GM23248 (cell line): ENCODE measurements around the gene KDM4B. TPM values are rescaled to one million over a fixed set of nuclear protein-coding genes. Genes with fewer than 3 reads are reported as not detected.

ENCODE experiments used
- DNase-seq: peaks from one replicate; pipeline ENCODE4 v3.0.0-alpha.2; 2015
- H2AFZ ChIP-seq: fragments of 200-600 bp; sonication (generic); 2 replicates; pipeline ENCODE4 v1.6.1; 2016; ENCODE audit warnings: antibody characterized with exemption
- H3F3A ChIP-seq: fragments of 200-600 bp; sonication (generic); 2 replicates; pipeline ENCODE4 v1.6.1; 2016; ENCODE audit warnings: mild to moderate bottlenecking, antibody characterized with exemption, mixed run types; ENCODE audit not compliant: insufficient read depth
- H3K27ac ChIP-seq: fragments of 200-600 bp; sonication (generic); 2 replicates; pipeline ENCODE4 v1.5.1; 2016; ENCODE audit warnings: mild to moderate bottlenecking
- H3K27me3 ChIP-seq: fragments of 200-600 bp; sonication (generic); replicated peaks from 2 replicates; pipeline ENCODE4 v1.6.1; 2016; ENCODE audit warnings: mild to moderate bottlenecking; ENCODE audit not compliant: insufficient read depth
- H3K36me3 ChIP-seq: fragments of 200-600 bp; sonication (generic); 2 replicates; pipeline ENCODE4 v1.6.1; 2016; ENCODE audit warnings: low read depth, mild to moderate bottlenecking
- H3K4me1 ChIP-seq: fragments of 200-600 bp; sonication (generic); 2 replicates; pipeline ENCODE4 v1.6.1; 2016; ENCODE audit warnings: mild to moderate bottlenecking; ENCODE audit not compliant: insufficient read depth
- H3K4me2 ChIP-seq: fragments of 200-600 bp; sonication (generic); one replicate; pipeline ENCODE4 v1.6.1; 2016; ENCODE audit warnings: mild to moderate bottlenecking; ENCODE audit not compliant: unreplicated experiment
- H3K4me3 ChIP-seq: fragments of 200-600 bp; sonication (generic); 2 replicates; pipeline ENCODE4 v1.5.1; 2016; ENCODE audit warnings: mild to moderate bottlenecking
- H3K79me2 ChIP-seq: fragments of 200-600 bp; sonication (generic); 2 replicates; pipeline ENCODE4 v1.6.1; 2016; ENCODE audit warnings: mild to moderate bottlenecking; ENCODE audit not compliant: insufficient read depth
- H3K9ac ChIP-seq: fragments of 200-600 bp; sonication (generic); 2 replicates; pipeline ENCODE4 v1.6.1; 2016; ENCODE audit warnings: mild to moderate bottlenecking
- H3K9me2 ChIP-seq: fragments of 200-600 bp; sonication (generic); 2 replicates; pipeline ENCODE4 v1.6.1; 2016; ENCODE audit warnings: mixed run types, mild to moderate bottlenecking, moderate library complexity; ENCODE audit not compliant: insufficient read depth
- H3K9me3 ChIP-seq: fragments of 200-600 bp; sonication (generic); one replicate; pipeline ENCODE4 v1.6.1; 2017; ENCODE audit warnings: low read depth
- H4K20me1 ChIP-seq: fragments of 200-600 bp; sonication (generic); 2 replicates; pipeline ENCODE4 v1.6.0; 2016; ENCODE audit not compliant: insufficient read depth
- EZH2 ChIP-seq: fragments of 200-600 bp; sonication (generic); IDR thresholded peaks from 2 replicates; pipeline ENCODE4 v1.6.1; 2018; ENCODE audit warnings: antibody characterized with exemption, mild to moderate bottlenecking; ENCODE audit not compliant: insufficient read depth, poor library complexity, severe bottlenecking
- EZH2phosphoT487 ChIP-seq: fragments of 200-600 bp; sonication (generic); IDR thresholded peaks from 2 replicates; pipeline ENCODE4 v1.6.1; 2018; ENCODE audit warnings: antibody characterized with exemption, moderate library complexity, mild to moderate bottlenecking, low read depth; ENCODE audit not compliant: insufficient read depth
- WGBS, 2 experiments: methylation state at CpG; one replicate each; pipeline ENCODE4 v1.1.6; 2015 to 2017; ENCODE audit warnings: low lambda C conversion rate in 2 of 2, low coverage in 1 of 2; ENCODE audit errors: missing lambda C conversion rate in 2 of 2; 5-methylcytosine and 5-hydroxymethylcytosine counted together
- in situ Hi-C: fragments of 300-500 bp; cut with MboI; formaldehyde crosslinking; loops from 2 replicates; pipeline ENCODE4 v1.15.0; 2020
- polyA plus RNA-seq: library from polyadenylated mRNA; unstranded; fragments of >200 nt; fragmentation: Nextera tagmentation; extraction: Ambion mirVana; gene quantifications from 2 replicates; pipeline ENCODE4 v1.2.1, GENCODE V29; 2016
- total RNA-seq: library from RNA; depleted of rRNA; stranded (reverse); fragments of >200 nt; shearing (Covaris generic); gene quantifications from 2 replicates; pipeline ENCODE4 v1.2.3, GENCODE V29; 2014

Gene KDM4B
- total and polyA plus RNA-seq, 2 experiments from 2014 or later, result 14.8 to 28.7 TPM

DNA sequence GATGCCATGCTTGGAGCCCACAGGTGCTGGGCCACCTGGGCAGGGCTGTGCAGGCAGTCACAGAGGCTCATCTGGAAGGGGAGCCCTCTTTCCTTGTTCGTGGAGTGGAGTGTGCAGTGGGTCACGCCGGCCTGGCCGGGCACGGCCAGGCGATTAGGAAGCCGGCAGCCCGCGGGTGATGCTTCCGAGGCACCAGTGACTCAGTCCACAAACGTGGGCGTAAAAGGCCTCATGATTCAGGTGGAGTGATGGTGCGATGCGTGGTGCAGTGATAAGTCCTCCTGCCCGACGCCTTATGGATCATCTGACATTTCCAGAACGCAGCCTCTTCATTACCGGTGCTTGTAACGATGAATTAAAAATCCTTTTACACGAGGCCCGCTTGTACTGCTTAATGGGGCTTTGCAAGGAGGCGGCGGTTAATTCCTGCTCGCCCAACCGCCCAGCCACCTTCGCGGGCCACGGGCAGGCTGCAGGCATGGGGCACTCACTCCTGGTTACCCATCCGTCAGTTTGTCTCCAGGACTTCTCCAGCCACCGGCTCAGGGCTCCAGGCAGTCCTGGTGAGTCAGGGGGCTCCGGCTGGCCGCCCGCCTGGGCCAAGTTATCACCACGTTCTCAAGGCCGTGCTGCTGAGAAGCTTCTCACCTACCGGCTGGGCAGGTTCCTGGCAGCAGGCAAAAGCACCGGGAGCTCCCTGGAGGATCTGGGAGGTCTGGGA lies 172.4 kb downstream of the KDM4B start:
- H3K4me1 ChIP-seq, result no peaks in the 10 kb centered on the region
- no peak for TF ChIP-seq EZH2
- no peak for TF ChIP-seq EZH2phosphoT487
- H3K27me3 ChIP-seq, result no peaks in the 10 kb centered on the region
- no peak overlapping the region for H3K4me3 ChIP-seq
- DNase-seq, result peak; percentile 36
- no peaks in the 10 kb centered on the region for H3K9me3 ChIP-seq
- no peak overlapping the region for H2AFZ ChIP-seq
- H3K9me2 ChIP-seq, result no peaks in the 10 kb centered on the region
- no peaks in the 10 kb centered on the region for H4K20me1 ChIP-seq
- no peaks in the 10 kb centered on the region for H3K79me2 ChIP-seq
- H3F3A ChIP-seq, result no peaks in the 10 kb centered on the region
- H3K4me2 ChIP-seq, result no peak overlapping the region
- 93 to 94% methylated on average over 37 of the region's 37 CpGs for WGBS, 2 experiments
- H3K36me3 ChIP-seq, result peaks cover 6% of the 10 kb centered on the region; the same call in 1 of the 2 replicates
- H3K27ac ChIP-seq, result no peak overlapping the region
- H3K9ac ChIP-seq, result no peak overlapping the region
- in situ Hi-C loops, result no loop called here

DNA sequence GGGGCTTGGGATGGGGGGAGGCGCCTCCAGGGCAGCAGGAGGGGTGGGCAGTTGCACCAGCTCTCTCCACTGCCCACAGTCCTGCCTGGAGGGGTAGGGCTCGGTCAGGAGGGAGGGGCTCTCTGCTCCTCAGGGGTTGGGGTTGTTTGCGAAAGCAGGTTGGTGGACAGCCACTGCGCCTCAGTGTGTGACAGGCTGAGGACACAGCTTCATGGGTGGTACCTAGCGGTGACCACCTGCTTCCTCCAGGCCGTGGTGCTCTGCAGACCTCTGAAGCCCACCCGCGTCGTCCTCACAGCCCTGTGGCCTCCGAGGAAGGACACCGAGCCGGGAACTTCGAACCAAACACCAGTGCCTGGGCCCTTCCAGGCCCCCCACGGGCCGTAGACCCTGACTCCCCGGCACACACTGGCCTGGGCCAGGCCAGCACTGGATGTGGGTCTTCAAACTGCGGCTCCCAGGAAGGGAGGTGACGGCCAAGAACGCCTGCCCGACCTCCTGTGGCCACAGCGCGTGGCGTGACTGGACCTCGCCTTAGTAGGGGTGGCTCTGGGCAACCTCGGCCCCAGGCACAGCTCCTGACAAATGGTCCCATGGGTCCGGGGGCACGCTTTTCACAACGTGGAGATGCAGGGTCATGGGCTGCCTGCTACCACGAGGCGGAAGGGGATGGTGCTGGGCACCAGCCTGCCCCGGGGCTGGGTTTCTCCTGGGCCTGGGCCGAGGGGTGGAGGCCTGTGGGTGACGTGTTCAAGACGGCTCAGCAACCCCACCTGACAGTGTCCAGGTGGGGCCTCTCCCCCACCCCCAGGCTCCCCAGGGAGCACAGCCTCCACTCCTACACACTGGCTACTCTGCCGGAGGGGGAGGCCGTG lies 173.2 kb downstream of the KDM4B start:
- 90 to 91% methylated on average over 34 to 35 of the region's 36 CpGs for whole genome bisulfite sequencing, 2 experiments
- in situ Hi-C loops, result no loop called here
- Histone ChIP-seq H3K9me3 (no peaks in the 10 kb centered on the region), H3K27ac (no peak overlapping the region), H3F3A (peaks cover 4% of the 10 kb centered on the region), H3K27me3 (no peaks in the 10 kb centered on the region), H3K79me2 (no peaks in the 10 kb centered on the region), H3K9me2 (no peaks in the 10 kb centered on the region), H3K36me3 (peaks cover 10% of the 10 kb centered on the region; the same call in 1 of the 2 replicates), H3K9ac (no peak overlapping the region), H3K4me2 (no peak overlapping the region), H3K4me1 (peaks cover 3% of the 10 kb centered on the region), H4K20me1 (no peaks in the 10 kb centered on the region), H2AFZ (no peak overlapping the region), H3K4me3 (no peak overlapping the region)
- no peak for TF ChIP-seq EZH2
- TF ChIP-seq EZH2phosphoT487, result no peak
- no peak for DNase-seq

- no peaks in the 10 kb centered on the region for H3K79me2 ChIP-seq
- whole genome bisulfite sequencing, 2 experiments, result 92 to 96% methylated on average over 20 to 22 of the region's 22 CpGs
Measured at GRCh38 chr19:5142725-5143097, 173.8 kb downstream of the KDM4B start.

GRCh38 chr19:5143471-5144411 lies 174.8 kb downstream of the KDM4B start:
- no peaks in the 10 kb centered on the region for H3K79me2 ChIP-seq
- peaks cover 12% of the 10 kb centered on the region for H3F3A ChIP-seq
- H3K27me3 ChIP-seq, result no peaks in the 10 kb centered on the region
- H3K27ac ChIP-seq, result no peak overlapping the region
- H3K9me2 ChIP-seq, result no peaks in the 10 kb centered on the region
- WGBS, 2 experiments, result 94 to 95% methylated on average over 48 of the region's 51 CpGs
- DNase-seq, result no peak
- in situ Hi-C loops, result no loop called here
- no peak overlapping the region for H3K4me3 ChIP-seq
- H4K20me1 ChIP-seq, result no peaks in the 10 kb centered on the region
- no peak for TF ChIP-seq EZH2phosphoT487
- no peak for TF ChIP-seq EZH2
- H2AFZ ChIP-seq, result no peak overlapping the region
- no peak overlapping the region for H3K9ac ChIP-seq
- no peak overlapping the region for H3K4me2 ChIP-seq
- peaks cover 17% of the 10 kb centered on the region for H3K4me1 ChIP-seq
- H3K36me3 ChIP-seq, result peaks cover 7% of the 10 kb centered on the region; the same call in 1 of the 2 replicates
- no peaks in the 10 kb centered on the region for H3K9me3 ChIP-seq

More at GRCh38 chr19:5142725-5143097, 173.8 kb downstream of the KDM4B start:
- H3K4me1 ChIP-seq, result peaks cover 9% of the 10 kb centered on the region
- TF ChIP-seq EZH2phosphoT487, result no peak
- TF ChIP-seq EZH2, result no peak
- H3K9me3 ChIP-seq, result no peaks in the 10 kb centered on the region
- no peak overlapping the region for H2AFZ ChIP-seq
- in situ Hi-C loops, result no loop called here
- peaks cover 10% of the 10 kb centered on the region; the same call in 1 of the 2 replicates for H3K36me3 ChIP-seq
- H3K4me2 ChIP-seq, result no peak overlapping the region
- peaks cover 9% of the 10 kb centered on the region for H3F3A ChIP-seq
- H3K27ac ChIP-seq, result no peak overlapping the region
- no peak overlapping the region for H3K9ac ChIP-seq
- H3K4me3 ChIP-seq, result no peak overlapping the region
- H3K9me2 ChIP-seq, result no peaks in the 10 kb centered on the region
- H4K20me1 ChIP-seq, result no peaks in the 10 kb centered on the region
- DNase-seq, result no peak
- H3K27me3 ChIP-seq, result no peaks in the 10 kb centered on the region
